ENCODE results near the gene SORCS3.

Gene SORCS3

GRCh38 chr10:104646146-104646545 is 5.1 kb downstream of the SORCS3 start:
- no peak for DNase-seq

- no peak for DNase-seq
These were observed 7.3 kb downstream of the SORCS3 start for GRCh38 chr10:104648421-104648820.

GRCh38 chr10:104650072-104650471 is 9.0 kb downstream of the SORCS3 start:
- DNase-seq: no peak

GRCh38 chr10:104650635-104651331 is 9.7 kb downstream of the SORCS3 start:
- no peak for DNase-seq

GRCh38 chr10:104657036-104657435 is 15.9 kb downstream of the SORCS3 start:
- no peak for DNase-seq

GRCh38 chr10:104657457-104657856 is 16.4 kb downstream of the SORCS3 start:
- no peak for DNase-seq

GRCh38 chr10:104658067-104658466 is 17.0 kb downstream of the SORCS3 start:
- DNase-seq: no peak

GRCh38 chr10:104659809-104660208 is 18.7 kb downstream of the SORCS3 start:
- no peak for DNase-seq

- no peak for DNase-seq
These were observed 22.0 kb downstream of the SORCS3 start for GRCh38 chr10:104663076-104663475.

- DNase-seq: no peak
These were observed 22.5 kb downstream of the SORCS3 start for GRCh38 chr10:104663563-104663962.

GRCh38 chr10:104664205-104664604 is 23.1 kb downstream of the SORCS3 start:
- no peak for DNase-seq

GRCh38 chr10:104665174-104665573 is 24.1 kb downstream of the SORCS3 start:
- DNase-seq: no peak

- no peak for DNase-seq
These were observed 25.0 kb downstream of the SORCS3 start for GRCh38 chr10:104666106-104666505.

- no peak for DNase-seq
These were observed 35.8 kb downstream of the SORCS3 start for GRCh38 chr10:104676874-104677273.

GRCh38 chr10:104678658-104679057 is 37.6 kb downstream of the SORCS3 start:
- DNase-seq: no peak

- no peak for DNase-seq
These were observed 39.6 kb downstream of the SORCS3 start for GRCh38 chr10:104680467-104681401.

GRCh38 chr10:104681485-104681884 is 40.4 kb downstream of the SORCS3 start:
- no peak for DNase-seq

GRCh38 chr10:104683567-104683966 is 42.5 kb downstream of the SORCS3 start:
- DNase-seq: no peak

GRCh38 chr10:104686829-104687228 is 45.7 kb downstream of the SORCS3 start:
- no peak for DNase-seq

GRCh38 chr10:104688251-104689042 is 47.4 kb downstream of the SORCS3 start:
- DNase-seq: no peak

- DNase-seq: no peak
These were observed 48.0 kb downstream of the SORCS3 start for GRCh38 chr10:104689105-104689504.

GRCh38 chr10:104689547-104689946 is 48.5 kb downstream of the SORCS3 start:
- no peak for DNase-seq

- DNase-seq: no peak
These were observed 49.0 kb downstream of the SORCS3 start for GRCh38 chr10:104690101-104690500.
